Activated T-cell treated with anti-CD3 and anti-CD28 coated beads for 1 hour (primary cell): ENCODE data around the gene ICAM5.
"Not testable (repeated sequence)": the region's sequence is repeated elsewhere in the genome, so short reads cannot be mapped to it uniquely, and the experiment has no call there.

Experiments
- DNase-seq: peaks from one replicate; pipeline ENCODE4 v3.0.0-alpha.2; 2020; ENCODE audit warnings: low read depth

ICAM5 gene

GRCh38 chr19:10270180-10270615 is 19.6 kb upstream of the ICAM5 start:
- peak; percentile 48 for DNase-seq

- DNase-seq = peak; percentile 57
These were observed 18.9 kb upstream of the ICAM5 start, which contains the start of gene ICAM1 for GRCh38 chr19:10270616-10271394. ICAM1 (plus strand) TSS chr19:10271120; CDS start chr19:10271160, 40 bp downstream.

- no peak for DNase-seq
These were observed 18.1 kb upstream of the ICAM5 start for GRCh38 chr19:10271543-10272086.

- DNase-seq = no peak
These were observed 15.2 kb upstream of the ICAM5 start for GRCh38 chr19:10274589-10274988.

- no peak for DNase-seq
These were observed 11.8 kb upstream of the ICAM5 start for GRCh38 chr19:10277795-10278589.

GRCh38 chr19:10278935-10279334 is 10.8 kb upstream of the ICAM5 start:
- no peak for DNase-seq

GRCh38 chr19:10279737-10280442 is 9.9 kb upstream of the ICAM5 start:
- DNase-seq = no peak

GRCh38 chr19:10282043-10282442 is 7.7 kb upstream of the ICAM5 start:
- not testable (repeated sequence) for DNase-seq

GRCh38 chr19:10283301-10284064 is 6.3 kb upstream of the ICAM5 start:
- DNase-seq = no peak

- no peak for DNase-seq
These were observed 5.4 kb upstream of the ICAM5 start for GRCh38 chr19:10284065-10284959.

- no peak for DNase-seq
These were observed 4.8 kb upstream of the ICAM5 start for GRCh38 chr19:10284960-10285278.

- DNase-seq = no peak
These were observed 4.4 kb upstream of the ICAM5 start for GRCh38 chr19:10285393-10285792.

GRCh38 chr19:10286803-10287737 is 2.7 kb upstream of the ICAM5 start, which contains the start of gene ICAM4:
ICAM4 (plus strand) TSS chr19:10286955; CDS start chr19:10287013, 58 bp downstream.
- no peak for DNase-seq

GRCh38 chr19:10288662-10289166 is 1.0 kb upstream of the ICAM5 start:
- no peak for DNase-seq

GRCh38 chr19:10289167-10289835 is 451 bp upstream of the ICAM5 start:
- DNase-seq = peak; percentile 46

- DNase-seq = no peak
These were observed 664 bp downstream of the ICAM5 start for GRCh38 chr19:10290357-10290875.

- DNase-seq = no peak
These were observed 1.3 kb downstream of the ICAM5 start for GRCh38 chr19:10290876-10291553.
